ENCODE results near the gene NUTM1. TPM values are rescaled to one million over a fixed set of nuclear protein-coding genes. Genes with fewer than 3 reads are reported as not detected.
"Not testable (repeated sequence)": the region's sequence is repeated elsewhere in the genome, so short reads cannot be mapped to it uniquely, and the experiment has no call there.

The NUTM1 gene
- total RNA-seq, 2 experiments from 2014 or later: not detected

DNA sequence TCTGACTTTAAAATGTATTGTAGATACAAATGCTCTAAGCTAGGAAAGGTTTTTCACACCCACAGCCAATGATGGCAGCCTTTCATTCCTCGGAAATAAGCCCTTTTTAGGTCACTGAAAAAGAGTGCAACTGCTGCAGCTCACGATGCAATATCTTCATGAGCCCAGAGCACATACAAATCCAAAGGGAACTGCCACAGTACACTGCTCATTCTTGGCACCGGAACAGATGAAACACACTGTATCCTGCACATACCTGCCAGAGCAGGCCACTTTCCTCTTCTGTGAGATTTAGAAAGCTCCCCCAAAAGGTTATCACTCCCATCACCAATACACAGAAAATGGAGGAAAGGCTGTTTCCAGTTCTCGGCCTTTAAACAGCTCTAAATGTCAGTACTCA lies 37.4 kb downstream of the NUTM1 start:
- ATAC-seq; H3K4me3 Mint-ChIP-seq; CTCF ChIA-PET; H3K4me1 Mint-ChIP-seq; H3K27me3 Mint-ChIP-seq; POLR2A ChIA-PET; DNase-seq; intact Hi-C loops (cut with DNase I, micrococcal nuclease); H3K9me3 Mint-ChIP-seq (ENCODE audit: low read depth); H3K27ac Mint-ChIP-seq; H3K36me3 Mint-ChIP-seq (ENCODE audit: low read depth): not testable (repeated sequence)

DNA sequence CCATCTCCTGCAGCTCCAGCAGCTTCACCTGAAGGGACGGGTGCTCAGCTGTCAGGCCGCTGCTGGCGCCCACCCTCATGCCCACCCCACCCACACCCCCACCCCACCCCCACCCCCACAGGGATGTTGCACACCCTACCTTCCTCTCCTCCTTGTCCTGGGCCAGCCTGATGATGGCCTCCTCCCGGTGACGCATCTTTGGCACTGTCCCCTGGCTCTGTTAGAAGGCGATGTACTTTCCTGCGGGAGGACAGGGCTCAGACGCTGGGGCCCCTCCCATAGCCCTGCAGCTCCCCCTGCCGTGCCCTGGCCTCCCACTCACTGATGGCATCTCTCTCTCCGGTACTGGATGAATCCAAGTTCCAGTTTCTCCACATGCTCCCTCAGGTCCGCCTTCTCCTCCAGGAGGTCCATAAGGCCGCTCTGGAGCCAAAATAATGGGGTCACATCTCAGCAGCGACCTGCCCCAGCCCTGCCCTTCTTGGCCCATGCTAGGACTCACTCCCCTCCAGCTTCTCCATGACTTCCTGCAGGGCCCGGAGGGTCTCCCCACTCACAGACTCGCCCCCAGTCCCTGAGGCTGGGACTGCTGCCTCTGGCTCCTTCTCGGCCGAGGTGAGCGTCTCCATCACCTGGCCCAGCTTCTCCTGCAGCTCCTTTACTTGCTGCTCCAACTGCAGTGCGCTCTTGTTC lies 38.9 kb downstream of the NUTM1 start:
- ATAC-seq; H3K9me3 Mint-ChIP-seq (ENCODE audit: low read depth); H3K27me3 Mint-ChIP-seq; DNase-seq; CTCF ChIA-PET; H3K4me3 Mint-ChIP-seq; H3K36me3 Mint-ChIP-seq (ENCODE audit: low read depth); H3K27ac Mint-ChIP-seq; POLR2A ChIA-PET; H3K4me1 Mint-ChIP-seq; intact Hi-C loops (cut with DNase I, micrococcal nuclease): not testable (repeated sequence)

DNA sequence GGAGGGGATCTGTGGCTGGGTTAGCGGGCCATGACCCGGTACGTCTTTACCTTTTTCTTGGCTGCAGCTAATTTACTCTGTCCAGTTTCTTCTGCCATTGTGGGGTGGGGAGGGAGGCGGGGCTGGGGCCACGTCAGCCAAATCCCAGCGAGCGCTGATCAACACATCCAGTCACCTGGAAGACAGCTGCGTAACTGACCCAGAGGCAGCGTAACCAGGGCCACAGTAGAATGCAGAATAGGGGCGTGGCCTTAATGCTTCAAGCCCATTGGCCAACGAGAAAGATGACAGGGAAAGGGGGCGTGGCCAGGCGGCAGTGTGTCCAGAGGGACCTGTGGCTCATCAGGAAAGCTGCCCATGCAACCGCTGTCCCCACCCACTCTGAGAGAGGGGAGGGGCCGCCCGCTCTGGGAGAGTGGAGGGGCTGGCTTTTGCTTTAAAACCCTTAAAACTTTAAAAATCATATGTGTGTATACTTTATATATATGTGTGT lies 46.5 kb downstream of the NUTM1 start:
- POLR2A ChIA-PET; H3K27ac Mint-ChIP-seq; CTCF ChIA-PET; H3K36me3 Mint-ChIP-seq (ENCODE audit: low read depth); H3K9me3 Mint-ChIP-seq (ENCODE audit: low read depth); DNase-seq; ATAC-seq; H3K4me1 Mint-ChIP-seq; intact Hi-C loops (cut with DNase I, micrococcal nuclease); H3K4me3 Mint-ChIP-seq; H3K27me3 Mint-ChIP-seq: not testable (repeated sequence)

DNA sequence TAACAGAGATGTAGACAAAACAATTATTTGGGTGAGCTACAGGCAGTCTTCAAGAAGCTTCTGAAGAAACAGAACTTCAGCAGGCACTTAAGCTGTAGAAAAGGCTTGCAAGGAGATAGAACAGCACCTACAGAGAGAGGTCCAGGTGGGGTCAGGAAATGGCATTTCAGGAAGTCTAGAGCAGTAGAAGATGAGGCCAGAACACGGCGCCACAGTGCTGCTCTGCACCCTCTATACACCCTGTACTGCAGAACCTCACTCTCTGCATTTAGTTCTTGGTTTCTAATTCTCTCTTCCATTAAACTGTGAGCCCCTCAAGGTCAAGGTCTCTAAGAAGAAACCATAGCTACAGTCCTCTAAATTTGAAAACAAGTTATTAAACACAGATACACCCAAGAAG lies 49.9 kb downstream of the NUTM1 start:
- intact Hi-C loops (cut with DNase I, micrococcal nuclease); H3K4me3 Mint-ChIP-seq; POLR2A ChIA-PET; H3K27ac Mint-ChIP-seq; H3K27me3 Mint-ChIP-seq; CTCF ChIA-PET; H3K9me3 Mint-ChIP-seq (ENCODE audit: low read depth); H3K4me1 Mint-ChIP-seq; DNase-seq; H3K36me3 Mint-ChIP-seq (ENCODE audit: low read depth); ATAC-seq: not testable (repeated sequence)

DNA sequence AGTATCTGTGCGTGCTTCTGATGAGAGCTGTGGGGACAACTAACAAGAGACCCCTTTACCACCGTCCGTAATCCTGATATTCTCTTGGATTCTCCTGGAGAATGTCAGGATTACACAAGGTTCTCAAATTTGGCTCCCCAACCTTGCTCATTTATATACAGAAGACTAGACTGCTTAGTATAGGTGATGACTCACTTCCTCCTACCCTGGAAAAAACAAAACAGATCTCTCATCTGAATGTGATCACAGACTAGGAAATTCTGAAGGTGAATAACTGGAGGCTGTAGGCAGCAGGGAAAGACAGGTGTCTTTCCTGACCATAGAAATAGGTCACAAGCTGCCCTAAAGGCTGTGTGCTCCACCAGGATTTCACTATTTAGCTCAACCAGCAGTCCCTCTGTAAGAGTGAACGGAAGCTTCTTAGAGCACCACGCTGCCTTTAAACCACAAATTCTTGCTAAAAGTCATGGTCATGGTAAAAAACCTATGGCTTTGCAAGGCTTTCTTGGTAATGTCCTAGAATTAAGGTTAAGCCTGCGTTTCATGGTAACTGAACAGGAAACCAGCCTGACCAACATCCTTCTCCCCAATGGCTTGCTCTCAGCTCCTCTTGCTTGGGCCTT lies 54.6 kb downstream of the NUTM1 start:
- intact Hi-C loops (cut with DNase I, micrococcal nuclease); H3K9me3 Mint-ChIP-seq (ENCODE audit: low read depth); H3K27me3 Mint-ChIP-seq; H3K4me3 Mint-ChIP-seq; H3K36me3 Mint-ChIP-seq (ENCODE audit: low read depth); H3K4me1 Mint-ChIP-seq; DNase-seq; POLR2A ChIA-PET; H3K27ac Mint-ChIP-seq; CTCF ChIA-PET: not testable (repeated sequence)
- ATAC-seq: peak; percentile 95

DNA sequence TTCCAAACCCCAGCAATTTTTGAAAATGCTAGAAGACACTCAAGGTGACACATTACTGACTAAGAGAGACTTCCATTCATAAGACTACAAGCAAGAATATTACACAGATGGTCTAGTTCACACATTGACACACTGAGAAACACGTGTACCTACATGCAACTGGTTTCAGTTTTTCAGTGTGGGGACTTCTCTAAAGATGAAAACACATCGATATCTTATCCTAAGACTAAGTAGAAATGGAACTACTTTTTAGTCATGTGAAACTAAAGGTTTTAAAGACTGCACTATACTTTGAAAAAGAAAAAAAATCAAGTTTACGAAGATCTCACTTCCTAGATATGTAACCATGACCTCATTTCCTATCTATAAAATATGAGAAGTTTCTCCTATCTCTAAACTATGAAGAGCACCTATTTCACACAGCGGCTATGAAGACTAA lies 60.1 kb downstream of the NUTM1 start:
- H3K9me3 Mint-ChIP-seq (ENCODE audit: low read depth); POLR2A ChIA-PET; CTCF ChIA-PET; H3K4me3 Mint-ChIP-seq; H3K36me3 Mint-ChIP-seq (ENCODE audit: low read depth); H3K27ac Mint-ChIP-seq; H3K4me1 Mint-ChIP-seq; DNase-seq; intact Hi-C loops (cut with DNase I, micrococcal nuclease); H3K27me3 Mint-ChIP-seq: not testable (repeated sequence)
- peak; percentile 80 for ATAC-seq

DNA sequence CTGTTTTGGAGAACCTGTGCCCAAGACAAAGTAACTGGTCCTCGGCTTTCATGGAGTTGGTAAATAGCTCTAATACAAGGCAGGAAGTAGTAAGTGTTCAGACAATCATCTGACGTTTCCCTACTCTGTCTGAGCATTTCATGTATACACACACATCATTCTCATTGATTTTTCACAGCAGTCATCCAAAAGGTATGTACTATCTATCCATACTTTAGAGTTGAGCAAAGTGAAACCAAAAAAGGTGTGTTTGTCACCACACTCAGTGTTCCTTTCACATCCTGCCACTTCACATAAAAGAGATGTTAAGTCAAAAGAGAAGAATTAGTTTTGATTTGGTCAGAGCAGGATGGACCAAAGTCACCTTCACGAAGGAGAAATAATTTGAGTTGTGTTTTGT lies 60.8 kb downstream of the NUTM1 start:
- H3K27ac Mint-ChIP-seq; H3K4me3 Mint-ChIP-seq; H3K36me3 Mint-ChIP-seq (ENCODE audit: low read depth); POLR2A ChIA-PET; H3K4me1 Mint-ChIP-seq; CTCF ChIA-PET; intact Hi-C loops (cut with DNase I, micrococcal nuclease); H3K27me3 Mint-ChIP-seq; DNase-seq; H3K9me3 Mint-ChIP-seq (ENCODE audit: low read depth): not testable (repeated sequence)
- ATAC-seq: peak; percentile 83

Small RNAs within 50 kb of the gene (microRNA-seq; reads per million reads assigned to microRNA genes)
- not detected for gene MIR1233-1 (ENCODE audit: borderline replicate concordance)

Other genes with a start within 250 kb of the NUTM1 start
- 10 to 100 TPM; 46.7 to 48.5 TPM for gene EMC7, start 241.5 kb upstream of the NUTM1 start, total RNA-seq
- gene PGBD4, start 241.2 kb upstream of the NUTM1 start, total RNA-seq: 1 to 10 TPM; 2.3 to 2.4 TPM
- gene KATNBL1, start 133.2 kb upstream of the NUTM1 start, total RNA-seq: 10 to 100 TPM; 45.0 to 47.5 TPM
- 10 to 100 TPM; 85.5 to 91.0 TPM for gene EMC4, start 118.3 kb upstream of the NUTM1 start, total RNA-seq
- gene SLC12A6, start 5.5 kb upstream of the NUTM1 start, total RNA-seq: 10 to 100 TPM; 18.2 to 22.1 TPM
- gene NOP10, start 179 bp upstream of the NUTM1 start, total RNA-seq: 100 to 1,000 TPM; 217 to 313 TPM
- gene LPCAT4, start 23.9 kb downstream of the NUTM1 start, total RNA-seq: 10 to 100 TPM; 44.4 to 52.7 TPM
- gene GOLGA8A, start 94.5 kb downstream of the NUTM1 start, total RNA-seq: 100 to 1,000 TPM; 147 to 165 TPM
- gene GOLGA8B, start 240.3 kb downstream of the NUTM1 start, total RNA-seq: 10 to 100 TPM; 47.9 to 49.4 TPM